Measurements from ENCODE around the gene CPSF6.

- TF ChIP-seq CTCF (IDR thresholded peaks at IDR 0.05), result no peak
- TF ChIP-seq POLR2AphosphoS5 (IDR thresholded peaks at IDR 0.05), result no peak
Observed at GRCh38 chr12:69321351-69321750, 82.0 kb downstream of the CPSF6 start.

Data from breast epithelium (tissue), 3 donors.